ENCODE measurements around the gene SEC62. TPM values are rescaled to one million over a fixed set of nuclear protein-coding genes. Genes with fewer than 3 reads are reported as not detected.

Gene SEC62
- total RNA-seq, 1 donor from 2014 or later = 153 TPM

DNA sequence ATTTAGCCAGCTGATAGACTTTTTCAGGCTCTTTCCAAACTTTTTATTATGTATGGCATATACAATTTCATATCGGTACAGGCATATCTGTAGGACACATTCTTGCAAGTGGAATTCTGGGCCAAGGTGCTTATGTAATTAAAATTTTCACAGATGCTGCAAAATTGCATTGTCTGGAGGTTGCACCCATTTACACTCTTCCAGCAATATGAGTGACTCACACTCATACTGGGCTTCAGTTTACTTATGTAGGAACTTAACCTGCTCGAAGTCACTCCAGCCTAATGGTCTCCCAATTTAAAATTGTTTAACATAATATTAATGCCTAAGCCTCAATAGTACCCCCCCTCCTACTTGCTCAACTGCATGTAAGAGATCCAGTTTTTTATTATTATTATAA, 11.2 kb upstream of the SEC62 start:
- Histone ChIP-seq H3K27me3 (ENCODE audit: low read depth) (no peaks in the 10 kb centered on the region), H3K36me3 (no peaks in the 10 kb centered on the region), H3K4me1 (peaks cover 4% of the 10 kb centered on the region), H3K27ac (no peak overlapping the region), H3K4me3 (no peak overlapping the region), H3K9me3 (no peaks in the 10 kb centered on the region)
- ATAC-seq (no peak), DNase-seq (no peak)
- intact Hi-C loops (cut with DNase I) = no loop called here
- TF ChIP-seq, protein P1, sequence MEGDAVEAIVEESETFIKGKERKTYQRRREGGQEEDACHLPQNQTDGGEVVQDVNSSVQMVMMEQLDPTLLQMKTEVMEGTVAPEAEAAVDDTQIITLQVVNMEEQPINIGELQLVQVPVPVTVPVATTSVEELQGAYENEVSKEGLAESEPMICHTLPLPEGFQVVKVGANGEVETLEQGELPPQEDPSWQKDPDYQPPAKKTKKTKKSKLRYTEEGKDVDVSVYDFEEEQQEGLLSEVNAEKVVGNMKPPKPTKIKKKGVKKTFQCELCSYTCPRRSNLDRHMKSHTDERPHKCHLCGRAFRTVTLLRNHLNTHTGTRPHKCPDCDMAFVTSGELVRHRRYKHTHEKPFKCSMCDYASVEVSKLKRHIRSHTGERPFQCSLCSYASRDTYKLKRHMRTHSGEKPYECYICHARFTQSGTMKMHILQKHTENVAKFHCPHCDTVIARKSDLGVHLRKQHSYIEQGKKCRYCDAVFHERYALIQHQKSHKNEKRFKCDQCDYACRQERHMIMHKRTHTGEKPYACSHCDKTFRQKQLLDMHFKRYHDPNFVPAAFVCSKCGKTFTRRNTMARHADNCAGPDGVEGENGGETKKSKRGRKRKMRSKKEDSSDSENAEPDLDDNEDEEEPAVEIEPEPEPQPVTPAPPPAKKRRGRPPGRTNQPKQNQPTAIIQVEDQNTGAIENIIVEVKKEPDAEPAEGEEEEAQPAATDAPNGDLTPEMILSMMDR (IDR thresholded peaks at IDR 0.05) = no peak

DNA sequence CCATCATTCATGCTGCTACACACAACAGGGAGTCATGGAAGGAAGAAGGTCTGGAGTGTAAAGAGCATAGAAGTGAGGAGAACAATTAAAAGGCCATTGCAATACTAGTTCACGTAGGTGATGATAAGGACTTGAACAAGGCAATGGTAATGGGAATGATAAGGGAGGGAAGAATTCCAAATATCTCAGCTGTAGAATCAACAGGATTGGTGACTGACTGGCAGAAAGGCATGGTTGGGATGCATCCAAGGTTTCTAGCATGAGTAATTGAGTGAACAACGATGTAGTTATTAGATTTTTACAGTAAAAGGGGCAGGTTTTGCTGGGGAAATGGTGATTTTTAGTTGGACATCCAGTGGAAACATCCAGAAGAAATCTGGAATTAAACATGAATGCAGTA, 2.4 kb upstream of the SEC62 start:
- Histone ChIP-seq H3K4me1 (peaks cover 21% of the 10 kb centered on the region), H3K4me3 (no peak overlapping the region), H3K27ac (no peak overlapping the region), H3K27me3 (ENCODE audit: low read depth) (no peaks in the 10 kb centered on the region), H3K9me3 (no peaks in the 10 kb centered on the region), H3K36me3 (no peaks in the 10 kb centered on the region)
- TF ChIP-seq, protein P1 (IDR thresholded peaks at IDR 0.05) = no peak
- intact Hi-C loops (cut with DNase I) = no loop called here
- DNase-seq (no peak), ATAC-seq (no peak)

DNA sequence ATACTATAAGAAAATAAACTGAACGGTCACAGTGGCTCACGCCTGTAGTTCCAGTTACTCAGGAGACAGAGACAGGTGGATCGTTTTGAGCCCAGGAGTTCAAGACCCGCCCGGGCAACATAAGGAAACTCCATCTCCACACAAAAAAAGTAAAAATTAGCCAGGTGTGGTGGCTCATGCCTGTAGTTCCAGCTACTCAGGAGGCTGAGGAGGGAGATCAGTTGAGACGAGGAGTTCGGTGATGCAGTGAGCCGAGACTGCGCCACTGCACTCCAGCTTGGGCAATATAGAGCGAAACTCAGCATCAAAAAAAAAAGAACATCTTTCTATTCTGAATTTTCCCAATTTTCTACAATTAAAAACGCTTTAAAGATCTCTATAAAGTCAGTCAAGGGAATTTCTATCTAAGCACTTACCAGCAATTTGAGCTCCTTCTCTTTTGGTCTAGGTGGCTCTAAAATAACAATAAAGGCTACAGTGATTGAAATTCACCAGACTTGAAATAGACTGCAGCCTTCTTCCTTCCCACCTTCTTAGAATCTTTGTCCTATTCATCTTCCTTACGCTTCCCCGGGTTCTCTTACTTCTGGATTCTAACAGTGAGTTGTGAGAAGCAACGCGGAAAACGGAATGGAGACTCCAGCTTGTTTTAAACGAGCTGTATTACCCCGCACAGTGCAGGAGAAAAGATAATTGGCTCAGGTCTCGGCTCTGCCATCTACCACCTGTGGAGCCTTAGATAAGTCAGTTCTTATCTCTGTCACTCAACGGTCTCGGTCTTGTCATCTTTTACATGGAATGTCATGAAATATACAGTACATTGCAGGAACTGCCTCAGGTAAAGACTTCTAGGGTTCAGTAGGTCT, 812 bp upstream of the SEC62 start:
- peak overlapping the region; percentile 82 for H3K4me3 ChIP-seq
- no peaks in the 10 kb centered on the region for H3K9me3 ChIP-seq
- H3K27me3 ChIP-seq (ENCODE audit: low read depth) = no peaks in the 10 kb centered on the region
- ATAC-seq (peak in 1 of 2 donors; percentile 3), DNase-seq (no peak)
- intact Hi-C loops (cut with DNase I) = no loop called here
- peak overlapping the region; percentile 95 for H3K27ac ChIP-seq
- H3K4me1 ChIP-seq = peaks cover 37% of the 10 kb centered on the region
- peaks cover 10% of the 10 kb centered on the region for H3K36me3 ChIP-seq
- TF ChIP-seq, protein P1 (IDR thresholded peaks at IDR 0.05) = no peak

DNA sequence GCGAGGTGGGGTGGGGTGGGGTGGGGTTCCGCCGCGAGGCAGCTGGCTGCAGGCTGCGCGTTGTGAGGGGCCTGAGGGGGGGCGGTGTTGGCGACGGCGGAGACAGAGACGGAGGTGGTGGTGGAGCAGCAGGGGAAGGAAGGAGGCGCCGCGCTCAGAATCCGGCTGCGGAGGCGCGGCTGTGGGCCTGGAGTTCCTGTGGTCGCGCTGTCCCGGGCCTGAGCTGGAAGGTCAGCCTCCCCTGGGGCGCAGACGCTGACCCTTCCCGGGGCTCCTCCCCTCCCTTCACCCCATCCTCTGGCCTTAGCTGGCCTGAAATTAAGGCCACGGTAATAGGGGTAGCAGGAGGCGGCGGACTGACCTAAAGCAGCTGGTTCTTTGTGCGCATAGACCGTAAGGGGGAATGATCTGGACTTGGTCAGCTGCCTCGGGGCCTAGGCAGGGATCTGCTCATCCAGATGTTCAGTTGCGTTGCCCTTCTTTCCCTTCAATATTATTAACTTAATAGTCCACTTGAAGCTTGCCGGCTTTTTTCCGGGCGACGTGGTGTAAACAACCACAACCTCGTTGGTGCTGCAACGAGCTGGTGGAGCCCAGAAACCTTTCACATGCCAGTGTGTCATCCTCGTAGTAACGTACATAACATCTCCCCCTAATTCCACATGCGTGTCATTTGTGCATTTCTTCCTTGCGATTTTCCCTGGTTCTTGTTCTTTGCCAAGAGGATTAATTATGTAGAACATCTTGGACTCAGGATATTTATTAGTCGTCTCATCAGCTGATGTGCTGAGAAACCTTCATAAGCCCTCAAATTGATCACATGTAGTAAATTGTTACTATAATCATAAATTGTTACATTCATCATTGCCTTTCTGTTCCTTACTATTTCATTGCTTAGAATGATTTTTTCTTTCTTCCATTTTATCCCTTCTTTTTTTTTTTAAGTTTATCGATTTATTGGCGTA, 626 bp downstream of the SEC62 start:
- TF ChIP-seq, protein P1 (IDR thresholded peaks at IDR 0.05) = no peak
- peak overlapping the region; percentile 82 for H3K4me3 ChIP-seq
- peak; percentile 87 to 91 for ATAC-seq
- no peaks in the 10 kb centered on the region for H3K27me3 ChIP-seq (ENCODE audit: low read depth)
- H3K27ac ChIP-seq = peak overlapping the region; percentile 95
- intact Hi-C loops (cut with DNase I) = no loop called here
- peak; percentile 73 for DNase-seq
- peaks cover 10% of the 10 kb centered on the region for H3K36me3 ChIP-seq
- H3K4me1 ChIP-seq = peaks cover 46% of the 10 kb centered on the region
- H3K9me3 ChIP-seq = no peaks in the 10 kb centered on the region

DNA sequence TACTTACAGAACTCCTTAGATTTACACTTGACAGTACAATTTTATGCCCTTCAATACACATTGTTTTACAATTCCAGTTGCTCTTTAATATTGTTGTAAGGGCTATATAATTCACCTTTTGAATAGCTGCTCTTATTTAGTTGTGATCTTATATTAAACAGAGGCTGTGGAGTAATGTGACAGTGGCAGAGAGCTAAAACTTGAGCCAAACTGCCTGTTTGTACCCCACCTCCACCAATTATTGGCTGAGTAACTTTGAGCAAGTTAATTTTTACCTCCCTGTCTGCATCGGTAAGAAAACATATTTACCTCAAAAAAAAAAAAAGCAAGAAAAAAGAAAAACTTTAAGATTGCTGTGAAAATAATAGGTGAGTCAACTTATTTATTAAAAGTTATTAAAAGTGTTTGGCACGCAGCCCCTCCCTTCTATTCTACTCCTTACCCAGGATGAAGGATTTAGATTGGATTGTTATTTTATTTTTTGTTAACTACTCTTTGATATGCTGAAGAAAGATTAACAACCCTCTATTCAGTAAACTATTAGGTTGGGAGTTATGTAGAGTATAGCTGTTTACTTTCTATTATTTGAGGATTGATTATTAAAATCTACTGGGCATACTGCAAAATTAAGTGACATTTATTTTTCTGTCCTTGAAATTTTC, 1.7 kb downstream of the SEC62 start:
- peak overlapping the region; percentile 82 for H3K4me3 ChIP-seq
- peaks cover 14% of the 10 kb centered on the region for H3K36me3 ChIP-seq
- H3K27ac ChIP-seq = no peak overlapping the region
- no peak for DNase-seq
- ATAC-seq = no peak
- TF ChIP-seq, protein P1 (IDR thresholded peaks at IDR 0.05) = no peak
- intact Hi-C loops (cut with DNase I) = no loop called here
- no peaks in the 10 kb centered on the region for H3K27me3 ChIP-seq (ENCODE audit: low read depth)
- peaks cover 52% of the 10 kb centered on the region for H3K4me1 ChIP-seq
- no peaks in the 10 kb centered on the region for H3K9me3 ChIP-seq

Measured in lower lobe of right lung (tissue), 2 donors.